ENCODE results near the gene MAMDC2.

Gene MAMDC2

DNA sequence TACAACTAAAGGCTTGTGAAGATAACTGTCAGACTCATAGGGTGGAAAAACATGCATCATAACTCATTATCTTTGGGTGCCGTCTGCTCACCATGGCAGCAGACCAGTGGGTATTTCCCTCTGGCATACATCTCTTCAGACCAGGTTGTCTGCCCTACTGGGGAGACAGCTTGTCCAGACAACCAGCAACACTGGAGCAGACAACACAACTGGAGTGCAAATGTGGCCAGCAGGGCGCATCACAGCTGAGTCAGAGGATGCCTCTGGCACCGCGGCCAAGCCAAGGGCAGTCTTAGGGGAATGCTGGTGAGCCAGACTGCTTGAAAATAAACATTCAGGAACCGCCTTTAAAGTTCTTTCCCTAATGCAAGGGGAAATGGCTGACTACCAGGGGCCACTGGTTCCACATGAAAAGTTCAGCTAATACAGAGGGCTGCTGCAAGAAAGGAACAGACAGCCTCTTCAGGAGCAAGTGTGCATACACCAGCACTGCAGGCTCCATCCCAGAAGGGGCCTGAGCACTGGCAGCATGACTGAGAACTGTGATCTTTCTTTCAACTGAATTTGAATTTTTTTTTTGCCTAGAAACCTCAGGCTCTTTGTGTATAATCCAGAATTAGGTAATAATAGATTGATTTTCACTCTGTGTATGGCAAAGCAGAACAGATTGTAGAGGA, 77.3 kb downstream of the MAMDC2 start:
- H3K36me3 Mint-ChIP-seq: no peaks in the 10 kb centered on the region
- H3K4me1 Mint-ChIP-seq: no peaks in the 10 kb centered on the region
- no peak overlapping the region for H3K27ac Mint-ChIP-seq
- H3K9me3 Mint-ChIP-seq: peaks cover 2% of the 10 kb centered on the region
- ATAC-seq: peak; percentile 21
- no peak overlapping the region for H3K4me3 Mint-ChIP-seq
- H3K27me3 Mint-ChIP-seq: peaks cover 10% of the 10 kb centered on the region

DNA sequence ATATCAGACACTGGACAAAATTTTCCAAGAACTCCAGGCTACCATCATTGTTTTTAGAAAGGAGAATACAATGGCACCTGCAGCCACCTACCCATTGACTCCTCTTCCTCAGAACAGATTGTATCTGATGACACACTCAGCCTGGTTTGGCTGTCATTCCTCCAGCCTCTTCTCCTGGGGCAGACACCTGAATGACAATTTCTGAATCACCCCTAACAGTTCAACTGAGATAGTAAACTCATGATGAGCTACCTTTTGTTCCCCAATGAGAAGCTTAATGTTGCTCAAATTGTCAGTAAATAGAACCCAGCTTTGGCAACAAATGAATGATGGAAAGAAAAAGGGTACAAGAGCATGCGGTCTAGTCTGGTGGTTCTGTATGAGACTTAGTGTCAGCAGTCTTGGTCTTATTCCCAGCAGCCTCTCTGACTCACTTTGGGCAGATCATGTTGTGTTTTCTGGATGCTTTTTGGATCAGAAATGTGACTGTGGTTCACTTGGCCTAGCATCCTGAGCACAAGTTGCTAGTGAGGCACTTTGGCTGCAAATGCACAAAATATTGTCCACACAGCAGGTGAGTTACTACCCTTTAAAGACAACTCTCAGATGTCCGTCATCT, 78.3 kb downstream of the MAMDC2 start:
- Mint-ChIP-seq H3K4me1 (no peaks in the 10 kb centered on the region), H3K27ac (no peak overlapping the region), H3K4me3 (no peak overlapping the region), H3K27me3 (peaks cover 16% of the 10 kb centered on the region), H3K36me3 (no peaks in the 10 kb centered on the region), H3K9me3 (peaks cover 2% of the 10 kb centered on the region)
- no peak for ATAC-seq

- Mint-ChIP-seq H3K27ac (no peak overlapping the region), H3K4me1 (no peaks in the 10 kb centered on the region), H3K27me3 (peaks cover 10% of the 10 kb centered on the region), H3K4me3 (no peak overlapping the region), H3K9me3 (no peaks in the 10 kb centered on the region), H3K36me3 (no peaks in the 10 kb centered on the region)
- no peak for ATAC-seq
Observed at GRCh38 chr9:70123695-70124094, 80.0 kb downstream of the MAMDC2 start.

DNA sequence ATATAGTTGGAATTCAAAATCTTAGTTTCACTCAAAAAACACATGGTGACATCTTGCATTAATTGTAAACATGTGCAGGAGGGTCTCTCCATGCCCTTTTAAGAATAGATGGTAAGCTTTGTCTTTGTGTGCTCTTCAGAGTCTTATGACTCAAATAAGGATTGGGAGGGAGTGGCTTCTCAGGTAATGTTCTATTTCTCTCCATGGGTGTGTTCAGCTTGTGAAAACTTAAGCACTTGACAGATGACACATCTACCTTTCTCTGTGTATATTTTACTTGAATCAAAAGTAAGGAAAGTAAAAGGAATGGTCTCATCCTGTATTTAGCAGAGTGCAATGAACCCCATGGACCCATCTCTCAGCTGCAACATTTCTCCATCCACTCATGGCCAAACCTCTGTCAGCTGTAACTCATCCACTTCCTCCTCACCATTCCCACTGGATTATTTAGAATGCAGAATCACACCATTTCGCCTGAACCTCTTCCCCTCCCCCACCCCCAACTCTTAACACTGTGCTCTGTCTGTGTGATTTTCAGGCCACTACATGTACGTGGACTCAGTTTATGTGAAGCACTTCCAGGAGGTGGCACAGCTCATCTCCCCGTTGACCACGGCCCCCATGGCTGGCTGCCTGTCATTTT, 82.1 kb downstream of the MAMDC2 start:
- H3K27me3 Mint-ChIP-seq: peaks cover 10% of the 10 kb centered on the region
- H3K4me3 Mint-ChIP-seq: no peak overlapping the region
- no peaks in the 10 kb centered on the region for H3K4me1 Mint-ChIP-seq
- no peaks in the 10 kb centered on the region for H3K36me3 Mint-ChIP-seq
- ATAC-seq: no peak
- no peaks in the 10 kb centered on the region for H3K9me3 Mint-ChIP-seq
- no peak overlapping the region for H3K27ac Mint-ChIP-seq

- Mint-ChIP-seq H3K4me3 (no peak overlapping the region), H3K9me3 (no peaks in the 10 kb centered on the region), H3K36me3 (no peaks in the 10 kb centered on the region), H3K4me1 (no peaks in the 10 kb centered on the region), H3K27ac (no peak overlapping the region), H3K27me3 (peaks cover 10% of the 10 kb centered on the region)
- ATAC-seq: no peak
Observed at GRCh38 chr9:70127036-70127435, 83.4 kb downstream of the MAMDC2 start.

DNA sequence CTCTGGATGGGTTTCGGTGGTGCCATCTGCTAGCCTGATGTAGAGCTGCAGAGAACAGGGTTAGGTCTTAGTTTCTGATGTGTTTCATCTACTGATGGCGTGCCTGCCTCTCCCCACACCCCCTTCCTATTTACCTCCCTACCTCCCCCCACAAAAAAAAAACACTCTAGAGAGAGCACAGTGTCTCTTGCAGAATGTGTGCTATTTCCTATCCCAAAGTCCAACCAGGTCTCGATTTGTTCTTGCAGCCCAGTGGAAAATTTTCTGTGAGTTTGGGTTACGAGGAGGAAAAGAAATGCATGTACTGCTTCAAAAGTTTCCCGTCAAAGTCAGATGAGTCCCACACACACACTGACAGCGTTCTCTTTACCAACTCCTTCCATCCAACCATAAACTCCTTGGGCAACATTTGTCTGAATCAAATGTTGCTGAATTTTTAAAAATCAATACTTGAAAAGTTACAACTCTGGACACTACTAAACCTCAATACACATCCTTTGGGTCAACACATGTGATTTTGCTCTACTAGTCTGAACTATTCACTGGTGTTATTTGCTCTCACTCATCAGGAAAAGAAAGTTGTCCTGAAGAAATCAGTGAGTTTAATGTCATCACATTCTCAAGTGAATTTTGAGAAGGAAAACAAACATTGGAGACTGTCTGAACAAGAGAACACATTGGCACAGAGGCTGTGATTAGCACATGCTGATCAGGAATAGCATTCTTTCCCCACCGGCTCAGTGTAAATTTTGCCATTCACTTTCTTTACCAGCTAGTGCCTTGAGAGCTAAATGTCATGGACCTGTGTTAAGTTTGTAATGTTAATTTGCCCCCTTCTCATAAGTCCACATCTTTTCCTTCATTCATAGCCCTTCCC, 84.1 kb downstream of the MAMDC2 start:
- no peak overlapping the region for H3K27ac Mint-ChIP-seq
- no peaks in the 10 kb centered on the region for H3K36me3 Mint-ChIP-seq
- no peak for ATAC-seq
- no peaks in the 10 kb centered on the region for H3K9me3 Mint-ChIP-seq
- no peak overlapping the region for H3K4me3 Mint-ChIP-seq
- no peaks in the 10 kb centered on the region for H3K4me1 Mint-ChIP-seq
- peaks cover 10% of the 10 kb centered on the region for H3K27me3 Mint-ChIP-seq

GRCh38 chr9:70130266-70130665, 86.6 kb downstream of the MAMDC2 start:
- Mint-ChIP-seq H3K36me3 (no peaks in the 10 kb centered on the region), H3K9me3 (no peaks in the 10 kb centered on the region), H3K4me3 (no peak overlapping the region), H3K27me3 (peaks cover 10% of the 10 kb centered on the region), H3K27ac (no peak overlapping the region), H3K4me1 (no peaks in the 10 kb centered on the region)
- ATAC-seq: no peak

- H3K4me3 Mint-ChIP-seq: no peak overlapping the region
- ATAC-seq: no peak
- no peak overlapping the region for H3K27ac Mint-ChIP-seq
- H3K4me1 Mint-ChIP-seq: no peaks in the 10 kb centered on the region
- H3K9me3 Mint-ChIP-seq: no peaks in the 10 kb centered on the region
- no peaks in the 10 kb centered on the region for H3K36me3 Mint-ChIP-seq
- peaks cover 6% of the 10 kb centered on the region for H3K27me3 Mint-ChIP-seq
Observed at GRCh38 chr9:70131296-70131695, 87.6 kb downstream of the MAMDC2 start.

- H3K4me3 Mint-ChIP-seq: no peak overlapping the region
- no peaks in the 10 kb centered on the region for H3K9me3 Mint-ChIP-seq
- no peak overlapping the region for H3K27ac Mint-ChIP-seq
- no peaks in the 10 kb centered on the region for H3K4me1 Mint-ChIP-seq
- no peak for ATAC-seq
- no peaks in the 10 kb centered on the region for H3K27me3 Mint-ChIP-seq
- no peaks in the 10 kb centered on the region for H3K36me3 Mint-ChIP-seq
Observed at GRCh38 chr9:70133253-70134208, 89.9 kb downstream of the MAMDC2 start.

DNA sequence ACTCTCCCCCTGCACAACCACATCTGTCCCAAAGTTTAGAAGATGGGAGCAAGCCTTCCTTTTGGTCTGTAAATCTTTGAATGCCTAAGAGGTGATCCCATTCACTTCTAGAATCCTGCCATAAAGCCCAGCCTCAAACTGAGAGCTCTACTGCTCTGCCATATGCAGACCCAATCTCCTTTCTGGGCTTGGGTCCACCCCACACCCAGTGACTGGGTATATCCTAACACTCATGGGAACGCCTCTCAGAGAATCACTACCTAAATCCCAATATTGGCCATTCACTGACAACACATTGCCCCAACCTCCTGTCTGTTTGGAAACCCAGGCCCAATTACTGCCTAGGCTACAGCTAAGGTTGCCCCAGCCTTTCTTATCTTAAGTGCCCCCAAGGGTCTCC, 90.7 kb downstream of the MAMDC2 start:
- H3K9me3 Mint-ChIP-seq: no peaks in the 10 kb centered on the region
- H3K36me3 Mint-ChIP-seq: no peaks in the 10 kb centered on the region
- H3K4me1 Mint-ChIP-seq: no peaks in the 10 kb centered on the region
- no peak overlapping the region for H3K4me3 Mint-ChIP-seq
- no peak for ATAC-seq
- no peaks in the 10 kb centered on the region for H3K27me3 Mint-ChIP-seq
- H3K27ac Mint-ChIP-seq: no peak overlapping the region

DNA sequence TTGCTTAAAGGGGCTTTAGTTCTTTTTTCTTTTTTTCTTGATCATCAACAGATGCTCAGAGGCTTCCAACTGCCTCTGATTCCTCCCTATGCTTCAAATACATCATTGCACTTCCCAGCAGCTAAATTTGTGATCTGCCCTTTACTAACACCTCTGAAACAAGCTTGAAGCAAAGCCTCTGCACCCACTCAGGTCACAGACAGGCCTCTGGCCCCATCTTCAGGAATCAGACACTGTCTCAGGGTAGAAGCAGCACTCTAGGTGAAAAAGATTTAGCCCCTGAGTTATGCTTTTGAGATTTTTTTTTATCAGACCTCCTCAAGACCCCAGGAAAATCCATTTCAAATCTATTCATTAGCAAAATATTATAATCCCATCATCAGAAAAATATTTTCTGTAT, 91.5 kb downstream of the MAMDC2 start:
- Mint-ChIP-seq H3K27me3 (no peaks in the 10 kb centered on the region), H3K27ac (no peak overlapping the region), H3K4me1 (no peaks in the 10 kb centered on the region), H3K36me3 (no peaks in the 10 kb centered on the region), H3K4me3 (no peak overlapping the region), H3K9me3 (no peaks in the 10 kb centered on the region)
- ATAC-seq: no peak

GRCh38 chr9:70136632-70137031, 93.0 kb downstream of the MAMDC2 start:
- H3K4me1 Mint-ChIP-seq: no peaks in the 10 kb centered on the region
- H3K9me3 Mint-ChIP-seq: no peaks in the 10 kb centered on the region
- no peaks in the 10 kb centered on the region for H3K36me3 Mint-ChIP-seq
- no peak overlapping the region for H3K4me3 Mint-ChIP-seq
- H3K27ac Mint-ChIP-seq: no peak overlapping the region
- ATAC-seq: no peak
- H3K27me3 Mint-ChIP-seq: peaks cover 2% of the 10 kb centered on the region

DNA sequence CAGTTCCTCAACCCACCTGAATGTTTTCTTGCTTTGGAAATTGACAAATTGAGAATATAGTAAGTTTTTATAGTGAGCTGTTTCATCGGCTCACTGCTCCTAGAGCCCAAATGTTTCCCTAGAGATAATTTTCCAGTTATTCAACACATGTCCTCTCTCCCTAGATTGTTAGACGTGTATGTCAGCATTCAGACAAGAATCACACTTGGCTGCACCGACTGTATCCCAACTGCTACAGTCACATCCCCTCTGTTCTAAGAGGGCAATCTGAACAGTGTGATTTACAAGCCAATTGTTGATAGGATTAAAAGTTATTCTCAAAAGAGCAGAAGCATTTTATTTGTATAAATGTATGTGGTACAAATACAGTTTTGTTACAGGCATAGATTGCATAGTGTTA, 93.9 kb downstream of the MAMDC2 start:
- no peak overlapping the region for H3K4me3 Mint-ChIP-seq

GRCh38 chr9:70142101-70142500, 98.5 kb downstream of the MAMDC2 start:
- peaks cover under 1% of the 10 kb centered on the region for H3K4me1 Mint-ChIP-seq
- H3K36me3 Mint-ChIP-seq: no peaks in the 10 kb centered on the region
- no peak for ATAC-seq
- peaks cover 12% of the 10 kb centered on the region for H3K27me3 Mint-ChIP-seq
- no peaks in the 10 kb centered on the region for H3K9me3 Mint-ChIP-seq
- no peak overlapping the region for H3K4me3 Mint-ChIP-seq
- H3K27ac Mint-ChIP-seq: no peak overlapping the region

More for the DNA sequence above, 93.9 kb downstream of the MAMDC2 start:
- peaks cover 11% of the 10 kb centered on the region for H3K27me3 Mint-ChIP-seq
- no peaks in the 10 kb centered on the region for H3K4me1 Mint-ChIP-seq
- no peaks in the 10 kb centered on the region for H3K36me3 Mint-ChIP-seq
- no peaks in the 10 kb centered on the region for H3K9me3 Mint-ChIP-seq
- no peak overlapping the region for H3K27ac Mint-ChIP-seq
- no peak for ATAC-seq

All from stimulated activated memory B cell treated with anti-CD40 and anti-IgM and Interleukin-4, amounts not matched to agents 10 μg/mL and 1 μg/mL and 100 μg/mL, for 72 hours (primary cell).